ENCODE results near the gene GUK1. TPM values are rescaled to one million over a fixed set of nuclear protein-coding genes. Genes with fewer than 3 reads are reported as not detected.

The GUK1 gene
- total and polyA plus RNA-seq, 2 donors (not counting 1 experiment from before 2014, with no cell fraction given) = 125 to 356 TPM

DNA sequence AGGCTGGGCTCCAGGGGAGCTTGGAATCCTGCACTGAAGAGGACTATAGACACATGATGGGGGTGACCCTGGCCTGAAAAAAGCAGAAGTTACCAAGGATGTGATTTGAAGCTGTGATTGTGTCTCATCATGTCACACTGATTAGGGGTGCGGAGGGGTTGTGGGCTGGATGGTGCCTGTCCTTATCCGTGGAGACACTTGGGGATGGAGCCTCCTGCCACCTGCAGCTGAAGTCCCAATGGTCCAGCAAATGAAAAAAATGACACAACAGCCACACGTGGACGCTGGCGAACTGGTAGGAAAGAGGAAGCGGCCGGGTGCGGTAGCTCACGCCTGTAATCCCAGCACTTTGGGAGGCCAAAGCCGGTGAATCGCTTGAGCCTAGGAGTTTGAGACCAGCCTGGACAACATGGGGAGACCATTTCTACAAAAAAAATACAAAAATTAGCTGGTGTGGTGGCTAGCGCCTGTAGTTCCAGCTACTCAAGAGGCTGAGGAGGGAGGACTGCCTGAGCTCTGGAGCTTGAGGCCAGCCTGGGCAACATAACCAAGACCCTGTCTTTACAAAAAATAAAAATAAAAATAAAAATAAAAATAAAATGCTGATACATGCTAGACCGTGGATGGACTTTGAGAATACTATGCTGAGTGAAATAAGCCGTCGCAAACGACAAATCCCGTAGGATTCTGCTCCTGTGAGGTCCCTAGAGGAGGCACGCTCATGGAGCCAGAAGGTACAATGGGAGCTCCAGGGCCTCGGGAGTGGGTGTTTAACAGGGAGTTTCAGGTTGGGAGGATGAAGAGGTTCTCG is 24.7 kb downstream of the GUK1 start:
- intact Hi-C loops (cut with micrococcal nuclease) = loop anchor here (1.0 to 2.0 kb wide), 6 partner anchors 10 to 242 kb away; partner anchors contain the start of genes C1orf35, GUK1, MRPL55 and TRIM11
- Histone ChIP-seq H3K9me3 (ENCODE audit: control extremely low read depth in 1 of 3, control insufficient read depth in 2 of 3, insufficient read depth in 1 of 3, low read length in 2 of 3) (no peaks in the 10 kb centered on the region), H3K4me1 (ENCODE audit: control insufficient read depth in 2 of 2, insufficient read depth in 2 of 2, low read length in 2 of 2) (peaks cover 14 to 26% of the 10 kb centered on the region in 2 donors), H3K27ac (ENCODE audit: low read length in 2 of 2) (peak overlapping the region; percentile 86 to 98), H3K79me2 (ENCODE audit: control insufficient read depth, insufficient read depth, low read length) (peaks cover 36% of the 10 kb centered on the region), H3K36me3 (replicated peaks in 1 of 2; ENCODE audit: control extremely low read depth in 1 of 2, control insufficient read depth in 1 of 2, extremely low read depth in 1 of 2, insufficient read depth in 2 of 2, low read length in 1 of 2) (no peaks in the 10 kb centered on the region), H4K20me1 (ENCODE audit: control insufficient read depth, insufficient read depth, low read length, poor library complexity, severe bottlenecking) (no peaks in the 10 kb centered on the region), H3K27me3 (replicated peaks in 1 of 4; ENCODE audit: control extremely low read depth in 1 of 4, control insufficient read depth in 3 of 4, insufficient read depth in 4 of 4, low read length in 3 of 4) (peaks cover 0 to 5% (median 0%) of the 10 kb centered on the region in 4 experiments), H3K4me3 (ENCODE audit: control extremely low read depth in 1 of 5, extremely low read depth in 1 of 5, insufficient read depth in 1 of 5, low read depth in 2 of 5, low read length in 4 of 5) (peak overlapping the region; percentile 54 to 88 (median 60)), H3K9ac (ENCODE audit: low read length) (peak overlapping the region; percentile 69), H2AFZ (ENCODE audit: insufficient read depth, low read depth, low read length, poor library complexity, severe bottlenecking) (peak overlapping the region; percentile 83), H3K4me2 (replicated peaks; ENCODE audit: low read depth, low read length, poor library complexity, severe bottlenecking) (peak overlapping the region; percentile 91)
- Mint-ChIP-seq H3K27me3 (peaks cover under 1% of the 10 kb centered on the region), H3K9me3 (ENCODE audit: insufficient read depth) (no peaks in the 10 kb centered on the region), H3K27ac (peak overlapping the region; percentile 97), H3K4me3 (peak overlapping the region; percentile 93), H3K4me1 (peaks cover 28% of the 10 kb centered on the region)
- 36% methylated on average over 11 of the region's 20 CpGs for WGBS (ENCODE audit: insufficient coverage)
- ATAC-seq (ENCODE audit: low read depth) = no peak
- ChIA-PET POLR2A (interaction anchor here (0.9 to 3.3 kb wide), 8 partner anchors 19 to 293 kb away, joined by 3 to 22 read pairs (median 5); partner anchors contain the start of genes ARF1, GUK1, MRPL55 and TRIM11), CTCF (interaction anchor here (0.6 to 5.6 kb wide), 12 partner anchors 11 to 336 kb away, joined by 3 to 73 read pairs (median 4); partner anchors contain the start of genes GUK1 and RNF187)
- TF ChIP-seq, protein P1, sequence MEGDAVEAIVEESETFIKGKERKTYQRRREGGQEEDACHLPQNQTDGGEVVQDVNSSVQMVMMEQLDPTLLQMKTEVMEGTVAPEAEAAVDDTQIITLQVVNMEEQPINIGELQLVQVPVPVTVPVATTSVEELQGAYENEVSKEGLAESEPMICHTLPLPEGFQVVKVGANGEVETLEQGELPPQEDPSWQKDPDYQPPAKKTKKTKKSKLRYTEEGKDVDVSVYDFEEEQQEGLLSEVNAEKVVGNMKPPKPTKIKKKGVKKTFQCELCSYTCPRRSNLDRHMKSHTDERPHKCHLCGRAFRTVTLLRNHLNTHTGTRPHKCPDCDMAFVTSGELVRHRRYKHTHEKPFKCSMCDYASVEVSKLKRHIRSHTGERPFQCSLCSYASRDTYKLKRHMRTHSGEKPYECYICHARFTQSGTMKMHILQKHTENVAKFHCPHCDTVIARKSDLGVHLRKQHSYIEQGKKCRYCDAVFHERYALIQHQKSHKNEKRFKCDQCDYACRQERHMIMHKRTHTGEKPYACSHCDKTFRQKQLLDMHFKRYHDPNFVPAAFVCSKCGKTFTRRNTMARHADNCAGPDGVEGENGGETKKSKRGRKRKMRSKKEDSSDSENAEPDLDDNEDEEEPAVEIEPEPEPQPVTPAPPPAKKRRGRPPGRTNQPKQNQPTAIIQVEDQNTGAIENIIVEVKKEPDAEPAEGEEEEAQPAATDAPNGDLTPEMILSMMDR (IDR thresholded peaks at IDR 0.05) = no peak
- no peak for TF ChIP-seq EZH2 (IDR thresholded peaks at IDR 0.05; ENCODE audit: borderline replicate concordance, insufficient read depth, low read depth, low read length, poor library complexity, severe bottlenecking)
- DNase-seq = peak; percentile 46

Data from B cell (primary cell).